ENCODE measurements around the gene PKIG. TPM values are rescaled to one million over a fixed set of nuclear protein-coding genes. Genes with fewer than 3 reads are reported as not detected.

Gene PKIG
- 100 and 112 TPM in 2 replicates for total RNA-seq
- polyA plus RNA-seq: 68.0 and 90.4 TPM in 2 replicates

DNA sequence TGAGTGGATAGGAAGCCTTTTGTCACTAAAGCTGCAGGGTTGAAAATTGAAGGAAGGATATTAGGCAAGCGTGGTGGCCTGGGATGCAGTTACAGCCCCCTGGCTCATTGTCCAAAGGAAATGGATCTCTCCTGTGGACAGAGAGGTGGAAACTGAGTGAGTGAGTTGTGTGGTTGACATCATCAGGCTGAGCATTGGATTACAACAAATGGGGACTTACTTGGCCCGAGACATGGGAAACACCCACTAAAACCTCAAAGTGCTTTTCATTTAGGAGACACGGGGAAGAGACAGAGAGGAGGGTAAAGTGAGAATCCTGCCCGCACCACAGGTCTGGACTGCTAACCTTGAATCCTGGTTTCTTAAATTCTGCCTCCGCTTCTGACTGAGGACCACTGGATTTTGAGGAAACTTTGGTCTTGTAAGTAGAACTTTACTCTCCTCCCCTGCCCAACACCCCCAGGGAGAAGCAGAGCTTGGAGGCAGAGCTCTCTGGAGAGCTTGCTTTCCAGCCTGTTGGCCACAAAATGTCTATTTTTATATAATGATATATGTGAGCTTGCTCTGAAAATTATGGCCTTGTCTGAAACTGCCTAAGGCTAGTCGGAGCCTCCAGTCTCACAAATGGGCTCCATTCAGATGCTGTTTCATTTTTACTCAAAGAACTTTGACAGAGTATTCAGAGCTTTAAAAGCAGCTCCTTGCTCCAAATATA, at the start of gene PKIG:
PKIG (plus strand) TSS at position 269 of the 715 bp plus-strand sequence. CDS start 31,978 bp downstream, outside the sequence.
- Histone ChIP-seq H3K4me1 (ENCODE audit: low read depth) (peaks cover 35% of the 10 kb centered on the region), H3K27ac (no peak within 1 kb of the TSS), H3K9me3 (ENCODE audit: low read depth) (no peaks in the 10 kb centered on the region), H3K4me3 (no peak within 1 kb of the TSS), H3K27me3 (no peaks in the 10 kb centered on the region), H3K36me3 (no peaks in the 10 kb centered on the region)
- DNase-seq (ENCODE audit: low read depth in 1 of 2, low spot score in 1 of 2): peak in 1 of 2 donors; percentile 87
- TF ChIP-seq, protein P1, sequence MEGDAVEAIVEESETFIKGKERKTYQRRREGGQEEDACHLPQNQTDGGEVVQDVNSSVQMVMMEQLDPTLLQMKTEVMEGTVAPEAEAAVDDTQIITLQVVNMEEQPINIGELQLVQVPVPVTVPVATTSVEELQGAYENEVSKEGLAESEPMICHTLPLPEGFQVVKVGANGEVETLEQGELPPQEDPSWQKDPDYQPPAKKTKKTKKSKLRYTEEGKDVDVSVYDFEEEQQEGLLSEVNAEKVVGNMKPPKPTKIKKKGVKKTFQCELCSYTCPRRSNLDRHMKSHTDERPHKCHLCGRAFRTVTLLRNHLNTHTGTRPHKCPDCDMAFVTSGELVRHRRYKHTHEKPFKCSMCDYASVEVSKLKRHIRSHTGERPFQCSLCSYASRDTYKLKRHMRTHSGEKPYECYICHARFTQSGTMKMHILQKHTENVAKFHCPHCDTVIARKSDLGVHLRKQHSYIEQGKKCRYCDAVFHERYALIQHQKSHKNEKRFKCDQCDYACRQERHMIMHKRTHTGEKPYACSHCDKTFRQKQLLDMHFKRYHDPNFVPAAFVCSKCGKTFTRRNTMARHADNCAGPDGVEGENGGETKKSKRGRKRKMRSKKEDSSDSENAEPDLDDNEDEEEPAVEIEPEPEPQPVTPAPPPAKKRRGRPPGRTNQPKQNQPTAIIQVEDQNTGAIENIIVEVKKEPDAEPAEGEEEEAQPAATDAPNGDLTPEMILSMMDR (IDR thresholded peaks at IDR 0.05; ENCODE audit: low read depth, low read length): no peak

DNA sequence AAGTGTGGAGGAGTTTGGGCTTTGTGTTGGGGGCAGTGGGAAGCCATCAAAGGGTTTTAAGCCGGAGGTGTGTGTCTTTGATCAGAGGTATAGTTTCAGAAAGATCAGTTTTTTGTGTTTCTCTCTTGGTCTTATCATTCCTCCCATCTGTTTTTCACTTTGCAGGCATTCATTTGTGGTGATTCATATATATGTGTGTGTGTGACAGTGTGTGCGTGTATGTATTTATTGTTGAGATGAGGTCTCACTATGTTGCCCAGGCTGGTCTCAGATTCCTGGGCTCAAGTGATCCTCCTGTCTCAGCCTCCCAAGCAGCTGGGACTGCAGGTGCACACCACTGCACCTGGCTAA, 49.4 kb upstream of the PKIG start:
- no peak overlapping the region for H3K27ac ChIP-seq
- H3K4me3 ChIP-seq: peak overlapping the region; percentile 54
- DNase-seq (ENCODE audit: low read depth in 1 of 2, low spot score in 1 of 2): no peak
- H3K4me1 ChIP-seq (ENCODE audit: low read depth): no peaks in the 10 kb centered on the region
- H3K36me3 ChIP-seq: no peaks in the 10 kb centered on the region
- TF ChIP-seq, protein P1 (IDR thresholded peaks at IDR 0.05; ENCODE audit: low read depth, low read length): no peak
- H3K9me3 ChIP-seq (ENCODE audit: low read depth): no peaks in the 10 kb centered on the region
- H3K27me3 ChIP-seq: no peaks in the 10 kb centered on the region

DNA sequence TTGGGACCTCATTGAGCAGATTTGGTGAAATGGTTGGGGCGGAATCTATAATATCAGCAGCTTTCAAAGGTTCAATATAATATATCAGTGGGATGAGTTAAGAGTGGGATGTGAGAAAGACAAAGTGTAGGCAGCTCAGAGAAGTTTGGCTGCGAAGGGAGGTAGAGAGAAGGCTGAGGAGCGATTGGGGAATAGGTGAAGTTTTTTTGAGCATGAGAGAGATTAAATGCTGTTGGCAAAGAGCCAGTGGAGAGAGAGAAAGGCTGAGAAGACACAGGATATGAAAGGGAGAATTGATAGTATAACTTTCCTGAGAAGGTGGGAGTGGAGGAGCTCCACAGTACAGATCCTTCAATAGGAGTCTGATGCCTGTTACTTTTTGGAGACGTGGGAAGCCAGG, 48.5 kb upstream of the PKIG start:
- no peaks in the 10 kb centered on the region for H3K27me3 ChIP-seq
- no peak for DNase-seq (ENCODE audit: low read depth in 1 of 2, low spot score in 1 of 2)
- no peaks in the 10 kb centered on the region for H3K4me1 ChIP-seq (ENCODE audit: low read depth)
- no peaks in the 10 kb centered on the region for H3K9me3 ChIP-seq (ENCODE audit: low read depth)
- no peaks in the 10 kb centered on the region for H3K36me3 ChIP-seq
- no peak overlapping the region for H3K4me3 ChIP-seq
- H3K27ac ChIP-seq: no peak overlapping the region
- TF ChIP-seq, protein P1 (IDR thresholded peaks at IDR 0.05; ENCODE audit: low read depth, low read length): no peak

DNA sequence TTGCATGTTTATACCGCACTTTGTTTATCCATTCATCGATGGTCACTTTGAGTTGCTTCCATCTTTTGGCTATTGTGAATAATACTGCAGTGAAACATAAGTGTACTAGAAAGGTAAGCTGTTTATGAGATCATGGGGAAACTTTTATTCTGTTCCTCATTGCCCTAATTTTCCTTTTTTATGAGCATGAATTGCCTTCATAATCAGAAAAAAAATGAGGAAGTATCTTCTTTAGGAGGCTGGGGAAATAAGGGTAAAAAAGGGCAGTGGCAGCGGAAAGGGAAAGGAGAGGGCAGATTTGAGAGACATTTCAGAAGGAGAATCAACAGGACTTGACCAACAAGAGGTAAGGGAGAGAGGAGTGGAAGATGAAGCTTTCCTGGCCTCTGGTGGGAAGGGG, 46.2 kb upstream of the PKIG start:
- no peak overlapping the region for H3K4me3 ChIP-seq
- TF ChIP-seq, protein P1 (IDR thresholded peaks at IDR 0.05; ENCODE audit: low read depth, low read length): no peak
- no peak overlapping the region for H3K27ac ChIP-seq
- H3K4me1 ChIP-seq (ENCODE audit: low read depth): no peaks in the 10 kb centered on the region
- H3K9me3 ChIP-seq (ENCODE audit: low read depth): no peaks in the 10 kb centered on the region
- DNase-seq (ENCODE audit: low read depth in 1 of 2, low spot score in 1 of 2): no peak
- H3K36me3 ChIP-seq: no peaks in the 10 kb centered on the region
- H3K27me3 ChIP-seq: no peaks in the 10 kb centered on the region

DNA sequence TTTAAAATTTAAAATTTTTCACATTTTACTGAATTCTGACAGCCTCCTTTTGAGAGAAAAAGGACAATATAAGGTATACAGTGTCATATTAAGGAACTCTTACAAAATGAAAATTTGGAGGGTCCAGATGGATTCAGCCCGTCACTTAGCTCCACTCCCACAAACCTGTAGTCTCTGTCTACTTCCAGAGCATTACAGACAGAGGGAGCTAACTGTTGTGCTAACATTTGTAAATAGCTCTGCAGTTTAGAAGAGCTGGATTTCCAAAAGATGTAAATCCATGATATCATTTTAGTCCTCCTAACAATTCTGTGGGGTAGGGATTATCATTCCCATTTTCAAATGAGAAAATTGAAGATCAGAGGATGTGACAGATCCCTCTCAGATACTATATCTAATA, 44.4 kb upstream of the PKIG start:
- no peaks in the 10 kb centered on the region for H3K36me3 ChIP-seq
- TF ChIP-seq, protein P1 (IDR thresholded peaks at IDR 0.05; ENCODE audit: low read depth, low read length): no peak
- H3K27me3 ChIP-seq: no peaks in the 10 kb centered on the region
- H3K27ac ChIP-seq: no peak overlapping the region
- no peak overlapping the region for H3K4me3 ChIP-seq
- no peaks in the 10 kb centered on the region for H3K9me3 ChIP-seq (ENCODE audit: low read depth)
- H3K4me1 ChIP-seq (ENCODE audit: low read depth): peaks cover 11% of the 10 kb centered on the region
- DNase-seq (ENCODE audit: low read depth in 1 of 2, low spot score in 1 of 2): no peak
